Neural crest cell (in vitro differentiated cells): Measurements from ENCODE around the gene RFC3. TPM values are rescaled to one million over a fixed set of nuclear protein-coding genes. Genes with fewer than 3 reads are reported as not detected.

Experiments used
- DNase-seq: peaks from one replicate; pipeline ENCODE4 v3.0.0; 2021; ENCODE audit warnings: low read depth, mixed read lengths, low spot score
- H3K27ac Mint-ChIP-seq: one replicate; pipeline ENCODE4 v1.8.0; 2021; ENCODE audit warnings: mild to moderate bottlenecking, mixed read lengths; ENCODE audit not compliant: unreplicated experiment
- H3K27me3 Mint-ChIP-seq: 2 replicates; pipeline ENCODE4 v1.8.0; 2021; ENCODE audit warnings: low read depth, mild to moderate bottlenecking, mixed read lengths
- H3K36me3 Mint-ChIP-seq: 2 replicates; pipeline ENCODE4 v1.8.0; 2021; ENCODE audit warnings: low read depth, mild to moderate bottlenecking, mixed read lengths
- H3K4me1 Mint-ChIP-seq: 2 replicates; pipeline ENCODE4 v1.8.0; 2021; ENCODE audit warnings: mixed read lengths
- H3K4me3 Mint-ChIP-seq: one replicate; pipeline ENCODE4 v1.8.0; 2021; ENCODE audit warnings: mild to moderate bottlenecking, mixed read lengths
- H3K9me3 Mint-ChIP-seq: 2 replicates; pipeline ENCODE4 v1.8.0; 2021; ENCODE audit warnings: mixed read lengths
- total RNA-seq: library from RNA; stranded (reverse); gene quantifications from 2 replicates; pipeline ENCODE4 v1.2.1, GENCODE V29; 2021
- TF ChIP-seq, protein P1 (sequence below): fragments of 200-600 bp; sonication (generic); conservative IDR thresholded peaks from 2 replicates; pipeline ENCODE4 v1.5.0; 2021; ENCODE audit warnings: antibody characterized with exemption, mild to moderate bottlenecking

RFC3 gene
- total RNA-seq, 1 donor from 2014 or later, result 53.9 TPM

- TF ChIP-seq, protein P1, sequence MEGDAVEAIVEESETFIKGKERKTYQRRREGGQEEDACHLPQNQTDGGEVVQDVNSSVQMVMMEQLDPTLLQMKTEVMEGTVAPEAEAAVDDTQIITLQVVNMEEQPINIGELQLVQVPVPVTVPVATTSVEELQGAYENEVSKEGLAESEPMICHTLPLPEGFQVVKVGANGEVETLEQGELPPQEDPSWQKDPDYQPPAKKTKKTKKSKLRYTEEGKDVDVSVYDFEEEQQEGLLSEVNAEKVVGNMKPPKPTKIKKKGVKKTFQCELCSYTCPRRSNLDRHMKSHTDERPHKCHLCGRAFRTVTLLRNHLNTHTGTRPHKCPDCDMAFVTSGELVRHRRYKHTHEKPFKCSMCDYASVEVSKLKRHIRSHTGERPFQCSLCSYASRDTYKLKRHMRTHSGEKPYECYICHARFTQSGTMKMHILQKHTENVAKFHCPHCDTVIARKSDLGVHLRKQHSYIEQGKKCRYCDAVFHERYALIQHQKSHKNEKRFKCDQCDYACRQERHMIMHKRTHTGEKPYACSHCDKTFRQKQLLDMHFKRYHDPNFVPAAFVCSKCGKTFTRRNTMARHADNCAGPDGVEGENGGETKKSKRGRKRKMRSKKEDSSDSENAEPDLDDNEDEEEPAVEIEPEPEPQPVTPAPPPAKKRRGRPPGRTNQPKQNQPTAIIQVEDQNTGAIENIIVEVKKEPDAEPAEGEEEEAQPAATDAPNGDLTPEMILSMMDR, result no peak
- Mint-ChIP-seq H3K27ac (no peak overlapping the region), H3K36me3 (peaks cover 19% of the 10 kb centered on the region), H3K27me3 (no peaks in the 10 kb centered on the region), H3K9me3 (no peaks in the 10 kb centered on the region), H3K4me3 (no peak overlapping the region), H3K4me1 (no peaks in the 10 kb centered on the region)
- DNase-seq, result no peak
Observed at GRCh38 chr13:33869005-33869404, 51.1 kb downstream of the RFC3 start.

GRCh38 chr13:33870046-33870668 lies 52.2 kb downstream of the RFC3 start:
- H3K9me3 Mint-ChIP-seq, result no peaks in the 10 kb centered on the region
- H3K27ac Mint-ChIP-seq, result no peak overlapping the region
- no peak for DNase-seq
- H3K4me3 Mint-ChIP-seq, result no peak overlapping the region
- H3K27me3 Mint-ChIP-seq, result no peaks in the 10 kb centered on the region
- peaks cover 16% of the 10 kb centered on the region for H3K36me3 Mint-ChIP-seq
- TF ChIP-seq, protein P1, result no peak
- no peaks in the 10 kb centered on the region for H3K4me1 Mint-ChIP-seq

DNA sequence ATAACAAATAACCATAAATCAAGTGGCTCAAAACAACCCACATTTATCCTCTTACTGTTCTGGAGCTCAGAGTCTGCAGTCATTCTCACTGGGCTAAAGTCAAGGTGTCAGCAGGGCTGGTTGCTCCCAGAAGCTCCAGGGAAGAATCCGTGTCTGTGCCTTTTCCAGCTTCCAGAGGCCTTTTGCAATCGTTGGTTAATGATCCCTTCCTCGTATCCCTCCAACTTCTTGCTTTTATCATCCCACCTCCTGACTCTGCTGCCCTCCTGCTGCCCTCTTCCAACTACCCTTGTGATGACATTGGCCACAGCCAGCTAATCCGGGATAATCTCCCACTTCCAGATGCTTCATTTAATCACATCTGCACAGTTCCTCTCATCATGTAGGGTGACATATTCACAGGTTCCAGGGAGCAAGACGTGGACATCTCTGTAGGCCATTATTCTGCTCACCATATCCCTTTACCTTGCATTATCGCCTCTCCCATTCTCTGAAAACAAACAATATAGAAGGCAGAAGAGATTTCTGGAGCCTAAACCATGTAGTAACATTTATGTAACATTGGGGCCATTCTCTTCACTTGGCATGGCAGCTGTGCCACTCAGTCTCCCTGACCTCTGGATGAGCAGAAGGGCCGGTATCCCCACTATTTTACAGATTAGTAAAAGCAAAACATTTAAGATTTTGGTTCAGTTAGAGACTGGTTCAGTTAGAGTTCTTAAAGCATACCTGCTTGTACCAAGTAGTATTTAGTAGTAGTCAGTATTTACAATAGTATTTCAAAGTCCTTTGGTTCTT lies 53.5 kb downstream of the RFC3 start:
- peak overlapping the region; percentile 32 for H3K27ac Mint-ChIP-seq
- H3K36me3 Mint-ChIP-seq, result peaks cover 16% of the 10 kb centered on the region

DNA sequence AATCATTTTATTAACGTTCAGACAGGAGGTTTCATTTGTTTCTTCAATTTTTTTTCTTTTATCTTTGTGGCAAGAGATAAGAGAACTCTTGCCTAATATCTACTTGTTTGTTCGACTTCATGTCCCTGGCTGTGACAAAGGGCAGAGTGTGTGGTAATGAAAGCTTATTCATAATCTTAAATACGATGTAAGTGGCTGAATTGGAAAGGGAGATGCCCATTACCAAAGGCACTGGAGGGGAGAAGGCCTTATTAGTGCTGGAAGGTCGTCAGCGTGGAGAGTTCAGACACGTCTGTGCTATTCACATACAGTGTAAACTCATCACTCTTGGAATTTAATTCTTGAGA lies 54.0 kb downstream of the RFC3 start:
- no peaks in the 10 kb centered on the region for H3K4me1 Mint-ChIP-seq
- no peak overlapping the region for H3K4me3 Mint-ChIP-seq
- TF ChIP-seq, protein P1, result no peak
- DNase-seq, result no peak
- no peaks in the 10 kb centered on the region for H3K27me3 Mint-ChIP-seq
- no peaks in the 10 kb centered on the region for H3K9me3 Mint-ChIP-seq
- H3K27ac Mint-ChIP-seq, result no peak overlapping the region
- H3K36me3 Mint-ChIP-seq, result peaks cover 14% of the 10 kb centered on the region

More for the DNA sequence above, 53.5 kb downstream of the RFC3 start:
- no peak overlapping the region for H3K4me3 Mint-ChIP-seq
- TF ChIP-seq, protein P1, result no peak
- no peaks in the 10 kb centered on the region for H3K4me1 Mint-ChIP-seq
- DNase-seq, result no peak
- no peaks in the 10 kb centered on the region for H3K27me3 Mint-ChIP-seq
- no peaks in the 10 kb centered on the region for H3K9me3 Mint-ChIP-seq

DNA sequence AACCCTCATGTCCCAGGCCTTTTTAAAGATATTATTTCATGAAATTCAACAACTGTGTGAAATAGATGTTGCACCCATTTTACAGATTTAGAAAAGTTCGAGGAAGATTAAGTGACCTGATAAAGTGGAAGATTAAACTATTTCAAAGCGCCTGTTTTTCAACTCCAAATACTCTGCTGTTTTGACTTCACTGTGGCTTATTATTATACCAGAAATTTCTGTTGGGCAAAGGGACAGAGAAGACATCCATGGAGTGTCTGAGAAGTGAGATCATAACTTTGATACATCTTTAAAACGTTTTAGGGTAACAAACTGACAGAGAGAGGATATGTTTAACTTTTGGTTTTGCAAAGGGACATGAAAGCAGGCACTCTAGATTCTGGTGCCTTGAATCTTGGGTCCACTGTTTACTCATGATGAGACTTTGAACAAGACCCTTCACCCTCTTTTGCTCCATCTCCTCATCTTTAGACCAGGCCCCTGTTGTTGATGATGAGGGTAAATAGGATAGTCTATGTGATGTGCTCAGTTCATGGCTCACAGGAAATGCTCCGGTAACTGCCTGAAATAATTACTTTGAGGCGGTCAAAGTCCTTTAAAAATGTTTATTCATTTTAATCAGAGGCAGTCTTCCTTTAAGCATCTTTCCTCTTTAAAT lies 55.4 kb downstream of the RFC3 start:
- Mint-ChIP-seq H3K9me3 (no peaks in the 10 kb centered on the region), H3K27me3 (no peaks in the 10 kb centered on the region), H3K4me3 (no peak overlapping the region), H3K27ac (no peak overlapping the region), H3K4me1 (no peaks in the 10 kb centered on the region), H3K36me3 (peaks cover 6% of the 10 kb centered on the region)
- DNase-seq, result no peak
- TF ChIP-seq, protein P1, result no peak
